ENCODE measurements around the gene RASGRP2. TPM values are rescaled to one million over a fixed set of nuclear protein-coding genes. Genes with fewer than 3 reads are reported as not detected.

The RASGRP2 gene
- total and polyA plus RNA-seq, 7 donors = 2.6 to 14.7 (median 8.0) TPM

GRCh38 chr11:64762277-64762673 is 18.3 kb upstream of the RASGRP2 start:
- Histone ChIP-seq H3K4me1 (peaks cover 77% of the 10 kb centered on the region), H3K4me3 (no peak overlapping the region), H3K9me3 (no peaks in the 10 kb centered on the region), H3K27ac (peak overlapping the region; percentile 85), H3K27me3 (ENCODE audit: insufficient read depth in 3 of 3, low read length in 2 of 3) (no peaks in the 10 kb centered on the region), H3K36me3 (ENCODE audit: insufficient read depth in 1 of 2, low read depth in 1 of 2) (peaks cover 9 to 62% of the 10 kb centered on the region in 2 donors)
- WGBS, 3 donors = 32 to 45% (median 33%) methylated on average over 5 of the region's 5 CpGs
- intact Hi-C loops (cut with DNase I) = no loop called here
- DNase-seq = peak; percentile 23 to 61
- ATAC-seq = no peak
- no peak for TF ChIP-seq CTCF (IDR thresholded peaks at IDR 0.05)

DNA sequence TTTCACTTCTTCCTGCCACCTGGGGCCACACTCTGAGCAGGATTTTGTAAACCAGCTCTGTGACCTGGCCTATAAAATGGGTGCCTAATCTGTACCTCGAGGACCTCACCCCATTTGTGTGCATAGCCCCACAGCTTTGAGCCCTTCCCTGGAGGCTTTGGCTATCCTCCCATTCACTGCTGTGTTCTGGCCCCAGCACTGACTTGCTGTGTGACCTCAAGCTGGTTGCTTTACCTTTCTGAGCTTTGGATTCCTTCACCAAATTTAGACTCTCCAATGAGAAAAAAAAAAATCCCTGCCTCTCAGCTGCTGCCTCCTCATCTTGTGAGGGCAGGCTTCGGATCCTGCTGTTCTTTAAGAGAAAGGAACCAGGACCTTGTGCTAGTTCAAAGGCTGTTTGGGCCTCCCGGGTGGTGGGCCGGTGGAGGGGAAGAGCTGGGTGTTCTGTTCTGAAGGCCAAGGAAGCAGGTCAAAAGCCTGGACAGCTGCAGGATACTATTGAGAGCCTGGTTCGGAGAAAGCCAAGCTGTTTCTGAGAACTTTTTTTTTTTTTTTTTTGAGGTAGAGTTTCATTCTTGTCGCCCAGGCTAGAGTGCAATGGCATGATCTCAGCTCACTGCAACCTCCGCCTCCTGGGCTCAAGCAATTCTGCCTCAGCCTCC is 16.9 kb upstream of the RASGRP2 start:
- WGBS, 3 donors = 16 to 24% (median 20%) methylated on average over 7 of the region's 7 CpGs
- H3K27me3 ChIP-seq (ENCODE audit: insufficient read depth in 3 of 3, low read length in 2 of 3) = no peaks in the 10 kb centered on the region
- no peak for TF ChIP-seq CTCF (IDR thresholded peaks at IDR 0.05)

GRCh38 chr11:64759722-64760719 is 16.1 kb upstream of the RASGRP2 start, which contains the start of gene PYGM:
TSS of gene PYGM (minus strand) at chr11:64759974. CDS start at chr11:64759898, 76 bp downstream.
- WGBS, 3 donors = 11 to 21% (median 12%) methylated on average over 22 to 24 of the region's 24 CpGs
- Histone ChIP-seq H3K9me3 (no peaks in the 10 kb centered on the region), H3K4me3 (peak within 1 kb of the TSS; percentile 74), H3K4me1 (peaks cover 94% of the 10 kb centered on the region), H3K36me3 (ENCODE audit: insufficient read depth in 1 of 2, low read depth in 1 of 2) (peaks cover 6 to 61% of the 10 kb centered on the region in 2 donors), H3K27ac (peak within 1 kb of the TSS; percentile 85), H3K27me3 (ENCODE audit: insufficient read depth in 3 of 3, low read length in 2 of 3) (no peaks in the 10 kb centered on the region)
- peak; percentile 87 to 94 for DNase-seq
- ATAC-seq = peak; percentile 74 to 77 (median 76)
- intact Hi-C loops (cut with DNase I) = loop anchor here in 1 of 2 donors (2.0 kb wide), 1 partner anchor 17 kb away; no protein-coding TSS in a partner anchor
- no peak for TF ChIP-seq CTCF (IDR thresholded peaks at IDR 0.05)

More for the DNA sequence above, 16.9 kb upstream of the RASGRP2 start:
- Histone ChIP-seq H3K4me1 (peaks cover 91% of the 10 kb centered on the region), H3K27ac (peak overlapping the region; percentile 85), H3K9me3 (no peaks in the 10 kb centered on the region), H3K36me3 (ENCODE audit: insufficient read depth in 1 of 2, low read depth in 1 of 2) (peaks cover 6 to 62% of the 10 kb centered on the region in 2 donors), H3K4me3 (peak overlapping the region; percentile 74)
- intact Hi-C loops (cut with DNase I) = loop anchor here in 1 of 2 donors (2.0 kb wide), 1 partner anchor 16 kb away; no protein-coding TSS in a partner anchor
- ATAC-seq = peak in 3 of 4 donors; percentile 2 to 4 (median 2)
- DNase-seq = peak; percentile 17 to 57

- Histone ChIP-seq H3K36me3 (ENCODE audit: insufficient read depth in 1 of 2, low read depth in 1 of 2) (peaks cover 0 to 61% of the 10 kb centered on the region in 2 donors), H3K9me3 (no peaks in the 10 kb centered on the region), H3K4me1 (peaks cover 90% of the 10 kb centered on the region), H3K27me3 (ENCODE audit: insufficient read depth in 3 of 3, low read length in 2 of 3) (no peaks in the 10 kb centered on the region), H3K27ac (peak overlapping the region; percentile 85), H3K4me3 (peak overlapping the region; percentile 74)
- intact Hi-C loops (cut with DNase I) = no loop called here
- peak; percentile 78 to 89 for DNase-seq
- 20 to 35% (median 22%) methylated on average over 21 of the region's 21 CpGs for WGBS, 3 donors
- peak; percentile 51 to 57 (median 56) for ATAC-seq
- no peak for TF ChIP-seq CTCF (IDR thresholded peaks at IDR 0.05)
These were observed 15.3 kb upstream of the RASGRP2 start for GRCh38 chr11:64759131-64759721.

All from psoas muscle (tissue), 8 donors.